GM12872 (cell line): Measurements from ENCODE around the gene LYPD6B.

Source experiments
- TF ChIP-seq, protein P1 (sequence below): IDR thresholded peaks from 3 replicates; pipeline ENCODE4 v1.5.1; 2011; ENCODE audit warnings: low read depth, mild to moderate bottlenecking, low read length, moderate library complexity; ENCODE audit not compliant: insufficient read depth

Gene LYPD6B

DNA sequence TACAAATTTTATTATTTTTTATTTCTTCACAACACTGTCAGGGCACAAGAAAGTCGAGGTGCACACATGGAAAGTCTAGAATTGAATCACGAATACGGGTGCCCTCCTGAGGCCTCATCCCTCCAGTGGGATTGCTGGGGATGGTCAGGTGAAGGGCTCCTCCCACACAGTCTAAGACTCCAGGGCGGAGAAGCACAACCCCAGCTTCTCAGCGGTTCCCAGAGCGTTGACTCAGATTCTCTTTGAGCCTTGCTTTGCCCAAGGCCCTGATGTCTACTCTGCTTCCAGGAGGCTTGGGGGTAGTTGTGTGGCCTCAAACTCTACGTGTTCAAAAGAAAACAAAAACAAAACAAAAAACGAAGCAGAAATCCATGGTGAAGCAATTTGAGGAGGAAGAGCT lies 108.4 kb downstream of the LYPD6B start:
- TF ChIP-seq, protein P1, sequence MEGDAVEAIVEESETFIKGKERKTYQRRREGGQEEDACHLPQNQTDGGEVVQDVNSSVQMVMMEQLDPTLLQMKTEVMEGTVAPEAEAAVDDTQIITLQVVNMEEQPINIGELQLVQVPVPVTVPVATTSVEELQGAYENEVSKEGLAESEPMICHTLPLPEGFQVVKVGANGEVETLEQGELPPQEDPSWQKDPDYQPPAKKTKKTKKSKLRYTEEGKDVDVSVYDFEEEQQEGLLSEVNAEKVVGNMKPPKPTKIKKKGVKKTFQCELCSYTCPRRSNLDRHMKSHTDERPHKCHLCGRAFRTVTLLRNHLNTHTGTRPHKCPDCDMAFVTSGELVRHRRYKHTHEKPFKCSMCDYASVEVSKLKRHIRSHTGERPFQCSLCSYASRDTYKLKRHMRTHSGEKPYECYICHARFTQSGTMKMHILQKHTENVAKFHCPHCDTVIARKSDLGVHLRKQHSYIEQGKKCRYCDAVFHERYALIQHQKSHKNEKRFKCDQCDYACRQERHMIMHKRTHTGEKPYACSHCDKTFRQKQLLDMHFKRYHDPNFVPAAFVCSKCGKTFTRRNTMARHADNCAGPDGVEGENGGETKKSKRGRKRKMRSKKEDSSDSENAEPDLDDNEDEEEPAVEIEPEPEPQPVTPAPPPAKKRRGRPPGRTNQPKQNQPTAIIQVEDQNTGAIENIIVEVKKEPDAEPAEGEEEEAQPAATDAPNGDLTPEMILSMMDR, result no peak

DNA sequence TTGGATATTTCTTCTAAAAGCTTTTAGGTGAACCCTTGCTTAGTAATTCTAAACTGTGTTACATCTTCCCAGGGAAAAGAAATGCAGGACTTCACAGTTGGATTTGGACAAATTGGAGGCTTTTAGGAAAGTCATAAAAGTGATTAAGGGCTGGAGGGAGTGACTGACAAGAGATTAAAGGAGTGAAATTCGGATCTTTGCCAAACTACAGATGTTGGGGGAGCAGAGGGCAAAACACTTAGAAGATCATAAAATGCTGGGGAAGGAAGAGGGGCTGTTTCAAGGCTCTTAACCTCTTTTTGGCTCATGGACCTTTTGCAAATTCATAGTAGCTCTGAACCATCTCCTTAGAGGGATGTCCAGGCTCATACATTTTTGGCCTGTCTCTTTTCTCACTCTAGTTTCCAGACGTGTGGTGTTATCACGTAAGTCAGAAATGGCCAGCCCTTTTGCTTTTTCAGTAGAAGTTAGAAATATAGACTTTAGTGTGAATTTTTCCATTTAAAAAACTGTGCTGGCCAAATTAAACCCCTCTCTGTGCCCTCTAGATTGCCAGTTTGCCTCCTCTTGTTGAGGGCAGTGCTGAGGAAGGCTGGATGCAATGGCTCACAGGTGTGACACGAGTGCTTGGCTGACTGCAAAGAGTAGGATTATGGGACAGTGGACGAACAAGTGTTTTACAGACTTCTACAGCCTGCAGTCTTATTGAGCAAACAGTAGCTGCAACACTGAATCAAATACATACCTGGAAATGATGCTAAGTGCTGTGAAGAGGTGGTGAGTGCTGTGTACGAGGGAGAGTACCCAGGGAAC lies 109.9 kb downstream of the LYPD6B start:
- TF ChIP-seq, protein P1, result no peak

DNA sequence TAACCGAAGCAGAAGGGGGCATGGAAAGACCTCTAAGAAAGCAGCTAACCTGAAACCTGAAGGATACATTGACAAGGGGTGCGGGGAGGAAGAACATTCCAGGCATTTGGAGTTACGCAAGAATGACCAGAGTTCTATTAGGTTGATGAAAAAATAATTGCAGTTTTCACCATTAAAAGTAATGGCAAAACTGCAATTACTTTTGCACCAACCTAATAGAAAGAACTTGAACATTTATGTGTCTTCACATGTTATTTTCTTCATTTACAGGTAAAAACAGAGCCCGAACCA lies 110.5 kb downstream of the LYPD6B start:
- TF ChIP-seq, protein P1, result no peak

DNA sequence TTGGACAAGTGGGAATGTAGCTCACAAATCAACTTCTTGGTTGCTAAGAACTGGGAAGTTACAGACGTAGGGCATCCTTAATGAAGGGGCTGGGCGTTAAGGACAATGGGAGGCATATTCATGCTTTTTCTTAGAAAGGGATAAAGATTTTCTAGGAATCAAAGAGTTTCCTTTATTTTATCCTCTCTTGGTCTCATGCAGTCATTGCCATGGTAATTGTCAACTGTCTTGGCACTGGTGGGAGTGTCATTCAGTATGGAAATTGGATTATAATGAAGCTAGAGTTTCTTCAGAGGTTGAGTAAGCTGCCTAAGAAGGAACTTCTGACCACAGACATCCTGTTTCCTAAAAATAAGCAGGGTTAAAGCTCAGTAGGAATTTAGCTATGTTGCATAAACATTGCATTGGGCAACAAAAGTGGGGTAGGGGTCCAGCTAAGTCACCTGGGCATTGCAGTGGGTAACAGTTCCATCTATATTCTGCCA lies 114.0 kb downstream of the LYPD6B start:
- TF ChIP-seq, protein P1, result no peak

DNA sequence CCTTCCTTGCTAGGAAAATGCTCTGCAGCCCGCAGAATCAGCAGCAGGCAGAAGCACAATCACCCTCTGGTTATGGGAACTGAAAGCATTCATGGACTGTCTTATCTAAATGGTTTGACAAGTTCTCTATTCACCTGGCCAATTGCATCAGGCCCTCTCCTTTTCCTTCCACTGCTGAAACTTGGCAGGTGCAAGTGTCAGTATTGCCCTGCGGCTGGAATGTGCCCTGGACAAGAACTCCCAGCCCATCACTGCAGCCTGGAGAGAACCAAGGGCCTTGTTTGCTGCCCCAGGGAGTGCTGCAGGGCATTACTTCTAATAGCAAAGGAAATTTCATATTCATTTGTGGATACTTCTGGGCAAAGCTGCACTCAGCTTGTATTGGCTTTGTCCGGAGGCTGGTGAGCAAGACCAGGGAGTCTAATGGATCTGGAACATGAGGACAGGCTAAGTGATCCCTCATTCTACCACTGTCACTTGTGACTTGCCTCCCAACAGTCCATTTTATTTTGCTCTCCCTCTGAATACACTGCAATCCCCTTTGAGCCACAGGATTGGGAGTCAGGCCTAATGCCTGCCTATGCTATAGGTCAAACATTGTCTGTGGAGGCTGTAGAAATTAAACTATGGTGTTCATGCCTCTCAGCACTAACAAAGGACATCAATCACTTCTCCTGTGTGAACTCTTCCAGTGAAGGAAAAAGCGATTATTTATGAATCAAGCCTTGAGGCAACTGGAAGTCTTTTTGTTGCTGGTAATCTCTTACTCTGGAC lies 116.9 kb downstream of the LYPD6B start:
- TF ChIP-seq, protein P1, result no peak

DNA sequence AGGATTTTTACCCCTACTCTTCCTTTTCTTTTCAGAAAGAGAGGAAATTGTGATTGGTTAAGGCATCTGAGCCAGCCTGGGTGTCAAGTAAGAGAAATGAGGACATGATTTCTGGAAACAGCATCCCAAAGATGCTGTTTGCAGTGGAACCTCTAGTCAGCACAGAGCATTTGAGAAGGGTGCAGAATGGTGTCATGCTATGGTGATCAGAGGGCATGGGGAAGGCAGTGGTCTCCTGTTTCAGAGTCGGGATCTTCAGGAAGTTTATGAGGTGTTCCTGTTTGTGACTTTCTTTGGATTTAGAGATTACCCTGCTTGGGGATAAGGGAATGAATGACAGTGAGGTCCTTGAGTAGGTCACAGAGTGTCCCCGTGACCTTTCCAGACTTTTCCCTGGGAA lies 117.5 kb downstream of the LYPD6B start:
- TF ChIP-seq, protein P1, result no peak

DNA sequence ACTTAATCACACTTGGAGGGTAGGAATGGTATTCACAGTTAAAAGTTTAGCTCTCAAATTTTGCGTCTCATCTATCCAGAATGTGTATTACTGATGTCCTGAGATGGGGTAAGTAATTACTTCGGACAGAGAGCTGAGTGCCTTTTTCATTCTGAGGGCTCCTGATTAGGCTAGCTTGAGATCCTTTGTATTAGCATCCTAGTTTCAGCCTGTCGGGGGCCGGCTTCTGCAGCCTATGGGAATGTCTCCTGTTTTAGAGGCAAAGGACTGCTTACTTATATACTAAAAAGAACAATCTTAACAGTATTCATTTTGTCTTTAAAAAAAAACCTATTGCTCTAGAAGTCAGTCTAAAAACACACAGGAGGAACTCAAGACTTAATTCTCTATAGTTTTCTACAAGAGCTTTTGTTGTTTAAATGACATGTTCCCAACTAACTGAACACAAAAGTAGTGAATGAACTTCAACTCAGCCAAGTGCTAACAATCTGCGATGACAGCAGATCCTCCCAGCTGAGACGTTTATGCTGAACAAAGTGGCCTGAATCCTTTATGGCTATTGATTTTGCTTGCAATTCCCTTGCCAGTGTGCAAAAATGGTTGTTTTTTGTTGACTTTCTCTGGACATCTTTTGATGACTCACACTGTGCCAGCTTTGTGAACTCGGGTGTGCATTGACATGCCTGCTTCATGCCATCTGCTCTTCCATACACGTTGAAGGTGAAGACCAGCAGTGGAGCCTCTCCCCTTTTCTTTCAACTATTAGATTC lies 118.7 kb downstream of the LYPD6B start:
- TF ChIP-seq, protein P1, result no peak
